ENCODE results near the gene POSTN.
A peak's percentile ranks its signal among the peaks of the same experiment; 100 is the strongest.

Gene POSTN

GRCh38 chr13:37598597-37598996 lies at the start of gene POSTN:
Gene POSTN (minus strand): TSS chr13:37598768. CDS start chr13:37598726, 42 bp downstream.
- H3K27ac ChIP-seq, result no peak within 1 kb of the TSS
- DNase-seq (ENCODE audit: low read depth, low spot score), result no peak

DNA sequence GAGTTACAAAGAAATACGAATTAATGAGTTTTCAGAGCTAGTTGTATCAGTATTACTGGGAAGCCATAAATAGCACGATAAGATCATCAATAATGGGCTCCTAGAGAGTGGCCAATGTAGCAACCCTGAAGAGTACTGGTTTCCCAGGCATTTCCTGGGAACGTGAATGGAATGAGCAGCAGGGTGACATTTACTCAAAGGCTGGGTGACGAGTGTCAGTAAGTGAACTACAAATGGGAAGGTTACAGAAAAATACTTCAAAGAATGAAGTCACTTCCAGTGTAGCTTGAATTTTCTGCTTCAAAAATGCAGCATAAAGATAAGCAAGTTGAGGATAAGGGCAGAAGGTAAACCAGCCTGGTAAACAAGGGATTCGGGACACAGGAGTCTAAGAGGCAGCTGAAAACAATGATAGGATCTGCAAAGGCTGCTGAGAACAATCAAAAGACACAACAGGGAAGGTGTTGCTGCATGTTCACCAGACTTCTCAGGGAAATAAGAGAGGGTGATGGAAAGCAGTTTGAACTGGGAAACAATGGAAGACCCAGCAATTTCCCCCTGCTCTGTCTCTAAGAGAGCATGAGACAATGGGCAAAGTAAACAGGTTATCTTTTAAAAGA lies 48.6 kb upstream of the POSTN start:
- no peak for DNase-seq (ENCODE audit: low read depth, low spot score)
- no peak overlapping the region for H3K27ac ChIP-seq

- DNase-seq (ENCODE audit: low read depth, low spot score), result no peak
These were observed 48.0 kb upstream of the POSTN start for GRCh38 chr13:37646531-37646930.

DNA sequence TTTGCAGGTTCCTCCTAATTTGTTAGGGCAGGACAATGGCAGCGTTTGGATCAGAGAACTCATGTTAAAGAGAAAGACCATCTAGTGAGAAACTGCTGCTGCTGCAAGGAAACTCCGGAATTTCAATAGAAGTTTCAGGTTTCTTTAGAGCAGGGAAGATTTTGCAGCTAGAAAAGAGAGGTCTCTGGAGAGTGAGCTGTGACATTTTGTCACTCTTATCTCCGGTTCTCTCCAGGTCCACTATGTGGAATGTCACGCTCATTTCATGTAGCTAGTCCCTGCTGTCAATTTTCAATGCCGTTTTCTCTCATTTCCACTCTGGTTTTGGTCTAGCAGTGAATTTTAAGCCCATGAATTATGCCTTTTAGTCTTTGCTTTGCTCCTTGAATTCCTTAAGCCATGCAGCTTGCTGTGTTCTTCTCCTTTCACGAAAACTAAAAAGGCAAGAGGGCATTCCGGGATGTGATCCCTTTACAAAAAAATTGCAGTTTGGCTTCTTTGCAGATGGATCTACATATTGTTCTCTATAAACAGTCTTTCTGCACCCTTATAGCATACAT lies 46.7 kb upstream of the POSTN start:
- no peak for DNase-seq (ENCODE audit: low read depth, low spot score)
- H3K27ac ChIP-seq, result no peak overlapping the region

More at GRCh38 chr13:37646531-37646930, 48.0 kb upstream of the POSTN start:
- H3K27ac ChIP-seq, result no peak overlapping the region

DNA sequence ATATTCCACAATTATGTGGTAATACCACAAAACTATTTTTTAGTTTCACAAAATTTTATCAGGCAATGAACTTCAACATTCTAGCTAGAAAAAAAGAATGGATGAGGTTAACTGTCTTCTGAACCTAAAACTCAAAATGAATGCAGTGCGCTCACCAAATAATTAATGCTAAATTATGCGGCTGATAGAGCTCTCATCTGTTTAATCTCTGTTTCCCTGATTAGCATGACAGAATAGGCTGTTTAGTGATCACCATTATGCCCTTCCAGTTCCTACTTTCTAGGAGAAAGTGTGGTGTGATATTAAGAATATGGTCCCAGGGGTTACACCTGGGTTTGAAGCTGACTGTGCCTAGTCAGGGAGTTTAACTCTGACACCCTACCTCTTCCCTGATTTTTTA lies 42.8 kb upstream of the POSTN start:
- H3K27ac ChIP-seq, result no peak overlapping the region
- no peak for DNase-seq (ENCODE audit: low read depth, low spot score)

GRCh38 chr13:37640499-37640898 lies 41.9 kb upstream of the POSTN start:
- no peak overlapping the region for H3K27ac ChIP-seq
- DNase-seq (ENCODE audit: low read depth, low spot score), result peak; percentile 16

GRCh38 chr13:37636701-37637100 lies 38.1 kb upstream of the POSTN start:
- no peak overlapping the region for H3K27ac ChIP-seq
- DNase-seq (ENCODE audit: low read depth, low spot score), result no peak

- no peak for DNase-seq (ENCODE audit: low read depth, low spot score)
These were observed 33.7 kb upstream of the POSTN start for GRCh38 chr13:37632294-37632693.

DNA sequence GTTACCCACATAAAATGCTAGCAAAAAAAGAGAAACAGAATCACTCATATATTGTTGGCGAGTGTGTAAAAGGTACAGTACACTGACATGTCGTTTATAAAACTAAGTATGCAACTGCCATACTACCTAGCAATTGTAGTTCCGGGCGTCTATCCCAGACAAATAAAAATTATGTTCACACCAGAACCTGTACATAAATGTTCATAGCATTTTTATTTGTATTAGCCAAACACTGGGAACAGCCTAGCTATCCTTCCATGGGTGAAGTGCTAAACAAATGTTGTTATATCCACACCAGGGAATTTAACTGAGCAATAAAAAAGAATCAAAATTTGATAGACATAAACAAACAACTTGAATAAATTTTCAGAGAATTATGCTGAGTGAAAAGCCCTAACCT lies 28.9 kb upstream of the POSTN start:
- no peak for DNase-seq (ENCODE audit: low read depth, low spot score)
- no peak overlapping the region for H3K27ac ChIP-seq

More at GRCh38 chr13:37632294-37632693, 33.7 kb upstream of the POSTN start:
- H3K27ac ChIP-seq, result no peak overlapping the region

DNA sequence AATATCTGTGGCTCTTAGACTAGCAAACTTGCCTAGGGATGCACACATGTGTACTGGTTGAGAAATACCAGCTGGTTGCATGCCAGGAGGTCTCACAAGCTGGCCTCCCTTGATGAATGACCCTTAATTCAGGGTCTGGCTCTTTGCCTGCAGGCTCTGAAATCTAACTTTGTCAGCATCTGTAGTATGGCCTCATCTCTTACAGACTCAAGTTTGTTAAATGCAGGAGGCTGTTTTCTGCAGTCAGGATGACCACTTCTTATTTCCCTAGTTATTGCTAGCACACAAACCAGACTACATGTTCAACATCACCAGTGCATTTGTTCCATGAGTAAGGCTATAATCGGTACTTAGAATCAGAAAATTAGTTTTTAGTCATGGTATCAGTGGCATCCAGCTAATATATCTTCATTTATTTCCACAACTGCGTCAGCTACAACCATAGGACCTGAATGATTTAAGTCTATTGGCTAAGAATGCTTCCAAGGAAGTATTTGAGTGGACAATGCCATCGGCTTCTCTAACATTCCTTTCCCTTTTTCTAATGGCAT lies 23.3 kb upstream of the POSTN start:
- no peak overlapping the region for H3K27ac ChIP-seq
- DNase-seq (ENCODE audit: low read depth, low spot score), result no peak

GRCh38 chr13:37618554-37618953 lies 20.0 kb upstream of the POSTN start:
- DNase-seq (ENCODE audit: low read depth, low spot score), result no peak
- H3K27ac ChIP-seq, result no peak overlapping the region

GRCh38 chr13:37617173-37617572 lies 18.6 kb upstream of the POSTN start:
- no peak for DNase-seq (ENCODE audit: low read depth, low spot score)
- peak overlapping the region; percentile 13 for H3K27ac ChIP-seq

DNA sequence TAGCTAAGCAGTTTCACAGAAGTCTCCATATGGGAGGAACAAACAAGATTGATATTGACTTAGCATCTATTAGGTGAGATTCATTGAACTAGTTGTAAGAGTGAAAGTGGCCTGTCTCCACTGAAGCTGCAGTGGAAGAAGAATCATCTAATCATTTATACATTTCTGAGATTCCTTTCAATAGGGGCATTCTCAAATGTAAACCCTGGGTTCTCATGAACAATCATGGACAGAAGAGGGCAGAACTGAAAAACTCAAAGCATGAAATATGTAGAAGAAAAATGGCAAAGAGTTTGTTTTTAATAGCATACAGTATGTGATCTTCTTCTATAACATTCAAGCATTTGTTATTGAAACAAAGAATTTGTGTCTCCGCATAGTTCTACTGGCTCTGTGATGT lies 17.6 kb upstream of the POSTN start:
- no peak for DNase-seq (ENCODE audit: low read depth, low spot score)
- H3K27ac ChIP-seq, result no peak overlapping the region

GRCh38 chr13:37615276-37615675 lies 16.7 kb upstream of the POSTN start:
- DNase-seq (ENCODE audit: low read depth, low spot score), result no peak

DNA sequence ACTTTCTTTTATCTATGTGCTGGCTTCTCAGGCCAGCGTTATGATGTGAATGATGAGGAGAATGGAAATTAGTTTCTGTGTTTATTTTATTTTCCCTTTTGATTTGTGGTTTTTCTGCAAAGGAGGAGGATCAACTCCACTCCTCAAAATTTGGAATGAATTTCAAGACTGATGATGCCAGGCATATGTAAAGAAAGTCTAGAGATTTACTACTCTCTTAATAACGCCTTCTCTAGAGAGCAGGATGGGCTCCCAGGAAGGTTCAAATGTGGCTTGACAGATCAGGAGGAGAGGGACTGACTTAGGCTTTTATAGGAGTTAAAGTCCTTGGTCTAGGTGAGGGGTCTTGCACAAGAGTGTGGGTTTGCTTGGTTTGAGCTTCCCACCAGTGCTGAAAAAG lies 15.1 kb upstream of the POSTN start:
- no peak for DNase-seq (ENCODE audit: low read depth, low spot score)
- H3K27ac ChIP-seq, result no peak overlapping the region

More at GRCh38 chr13:37615276-37615675, 16.7 kb upstream of the POSTN start:
- no peak overlapping the region for H3K27ac ChIP-seq

DNA sequence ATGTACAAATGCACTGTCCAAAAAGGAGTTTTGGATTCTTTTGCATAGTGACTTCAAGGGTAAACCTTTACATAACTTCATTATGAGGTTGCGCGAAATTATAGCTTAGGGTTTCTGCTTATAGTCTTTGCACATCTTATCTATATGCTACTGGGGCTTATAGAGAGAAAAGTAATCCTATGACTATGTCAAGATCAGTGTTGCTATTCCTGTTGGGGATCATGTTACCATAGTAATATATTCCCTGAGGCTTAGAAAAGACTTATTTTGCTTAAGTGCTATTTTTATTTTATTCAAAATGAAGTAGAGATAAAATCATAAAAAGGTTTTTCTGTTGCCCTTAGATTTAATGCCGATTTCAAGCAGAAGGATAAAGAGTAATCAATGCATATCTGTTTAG lies 14.7 kb upstream of the POSTN start:
- no peak overlapping the region for H3K27ac ChIP-seq
- DNase-seq (ENCODE audit: low read depth, low spot score), result no peak

DNA sequence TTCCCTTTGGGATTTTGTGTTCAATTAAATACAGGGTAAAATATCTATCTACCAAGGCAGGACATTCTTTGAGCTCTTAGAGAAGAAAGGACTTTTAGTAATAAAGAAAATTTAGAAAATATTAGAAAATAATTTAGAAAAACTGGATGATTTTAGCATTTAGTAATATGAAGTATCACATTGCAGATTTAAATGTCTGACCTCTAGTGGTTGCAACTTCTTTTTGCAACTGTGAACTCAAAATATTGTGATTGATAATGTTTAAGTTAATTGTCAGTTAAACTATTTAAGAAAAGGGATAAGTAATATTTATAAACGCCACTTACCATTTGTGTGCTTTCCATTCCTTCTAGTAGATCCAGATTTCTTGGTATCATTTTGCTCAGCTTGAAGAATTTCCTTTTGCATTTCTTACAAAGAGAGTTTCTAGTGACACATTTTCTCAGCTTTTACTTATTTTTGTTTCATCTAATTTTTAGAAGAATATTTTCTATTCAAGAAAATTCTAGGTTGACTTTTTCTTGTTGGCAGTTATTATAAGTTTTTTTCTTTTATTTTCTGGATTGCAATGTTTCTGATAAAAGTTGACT lies 10.3 kb upstream of the POSTN start:
- H3K27ac ChIP-seq, result no peak overlapping the region
- no peak for DNase-seq (ENCODE audit: low read depth, low spot score)

DNA sequence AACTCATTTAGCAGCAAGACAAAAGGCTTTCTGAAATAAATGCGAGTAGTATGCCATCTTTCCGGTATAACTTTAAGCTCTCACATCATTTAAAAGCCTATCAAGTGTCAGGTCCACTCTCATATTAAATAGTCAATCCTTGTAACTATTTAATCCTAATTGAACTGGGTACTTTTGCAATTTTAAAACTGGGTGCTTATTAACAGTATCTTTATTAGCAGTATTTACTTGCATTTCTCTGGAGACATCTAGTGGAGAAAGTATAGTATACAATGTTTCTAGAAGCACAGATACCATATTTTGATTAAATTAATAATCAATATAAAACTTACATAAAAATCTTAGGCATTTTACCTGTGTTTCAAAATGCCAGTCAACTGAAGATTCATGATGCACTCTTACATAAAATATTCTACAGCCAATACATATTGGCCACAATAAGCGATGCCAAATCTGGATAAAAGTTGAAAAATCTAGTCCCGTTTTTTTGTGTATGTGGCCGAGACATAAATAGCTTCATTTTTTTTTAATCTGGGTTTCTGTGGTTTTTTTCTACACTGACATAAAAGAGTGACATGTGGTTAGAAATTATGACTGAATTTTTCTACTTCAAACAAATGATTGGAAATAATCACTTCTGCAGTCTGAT lies 4.3 kb upstream of the POSTN start:
- no peak for DNase-seq (ENCODE audit: low read depth, low spot score)
- H3K27ac ChIP-seq, result no peak overlapping the region

DNA sequence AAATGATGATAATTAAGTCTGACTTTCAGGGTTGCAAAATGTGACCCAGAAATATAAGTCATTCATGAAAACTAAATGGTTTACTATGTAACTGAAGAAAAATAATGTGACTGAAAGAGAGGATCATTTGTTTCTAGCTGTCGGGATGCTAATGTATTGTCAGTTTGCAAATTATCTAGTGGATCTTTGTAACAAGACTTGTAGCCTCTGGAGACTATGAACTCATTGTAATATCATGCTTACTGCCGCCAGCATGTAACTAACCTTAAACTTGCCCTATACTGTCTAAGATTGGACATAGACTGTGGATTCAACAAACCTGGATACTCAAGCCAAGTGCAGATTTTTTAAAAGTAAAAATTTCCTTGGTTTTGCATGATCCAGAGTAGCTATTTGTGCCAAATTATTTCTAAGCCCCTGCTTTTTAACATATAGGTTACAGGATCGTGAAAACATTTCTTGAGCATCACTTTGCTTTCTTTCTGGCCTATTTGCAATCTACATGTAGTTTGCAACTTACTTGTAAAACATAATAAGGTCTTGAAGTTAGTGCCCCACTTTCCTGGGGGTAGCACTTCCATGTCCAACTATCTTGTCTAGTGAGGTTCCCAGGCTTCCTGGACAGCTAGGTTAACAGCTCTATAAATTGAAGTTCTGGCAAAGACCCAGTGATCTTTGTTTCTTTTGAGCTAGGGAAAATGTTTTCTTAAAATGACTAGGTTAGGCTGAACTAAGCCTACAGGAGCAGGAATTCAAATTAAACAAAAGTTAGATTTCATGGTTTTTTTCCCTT lies 3.3 kb upstream of the POSTN start:
- DNase-seq (ENCODE audit: low read depth, low spot score), result no peak
- no peak overlapping the region for H3K27ac ChIP-seq

DNA sequence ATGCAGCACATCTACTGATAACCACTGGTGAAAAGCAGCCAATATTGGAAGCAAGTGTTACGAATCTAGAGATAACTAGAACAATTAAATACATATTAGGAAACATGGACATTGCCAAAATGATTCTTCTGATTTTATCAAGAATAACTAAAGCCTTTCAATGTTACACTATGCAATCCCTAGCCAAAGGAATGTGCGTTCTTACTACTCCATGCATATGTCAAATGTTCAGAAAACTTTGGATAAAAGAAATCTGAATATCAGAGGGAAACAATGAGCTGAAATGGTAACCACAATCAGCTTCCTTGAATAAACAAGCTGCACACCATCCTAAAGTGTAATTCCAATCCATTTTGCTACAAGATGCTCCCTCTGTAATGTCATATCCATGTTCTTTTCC lies 951 bp upstream of the POSTN start:
- H3K27ac ChIP-seq, result no peak overlapping the region
- DNase-seq (ENCODE audit: low read depth, low spot score), result no peak
